OCI-LY7 (cell line): ENCODE measurements around the gene SAP130. TPM values are rescaled to one million over a fixed set of nuclear protein-coding genes. Genes with fewer than 3 reads are reported as not detected.
"Not testable (repeated sequence)": the region's sequence is repeated elsewhere in the genome, so short reads cannot be mapped to it uniquely, and the experiment has no call there.

Experiments used
- BruUV-seq: library from RNA; stranded (reverse); fragments of 400-500 nt; replicated peaks from 2 replicates; lab custom pipeline; 2021; lab: Mats Ljungman, UMichigan
- CTCF ChIA-PET: fragments of 300-600 bp; sonication (Branson Sonifier 250); formaldehyde crosslinking; loops from one replicate; lab custom pipeline; 2022; ENCODE audit warnings: antibody characterized with exemption; ENCODE audit not compliant: unreplicated experiment; lab: Charles Lee
- POLR2A ChIA-PET: fragments of 300-600 bp; sonication (Branson Sonifier 250); formaldehyde crosslinking; loops from one replicate; lab custom pipeline; 2022; ENCODE audit warnings: antibody characterized with exemption; lab: Charles Lee
- DNase-seq: peaks from one replicate; pipeline ENCODE4 v3.0.0-alpha.2; 2015; ENCODE audit warnings: low spot score
- H2AFZ ChIP-seq: fragments of 200-600 bp; sonication (generic), shearing (Covaris generic); 2 replicates; pipeline ENCODE4 v1.6.1; 2014; ENCODE audit warnings: mild to moderate bottlenecking, antibody characterized with exemption, low read length, moderate library complexity
- H3K27ac ChIP-seq: fragments of 200-600 bp; sonication (generic); 2 replicates; pipeline ENCODE4 v1.5.1; 2014; ENCODE audit warnings: mixed run types, low read depth, mild to moderate bottlenecking, moderate library complexity, low read length, inconsistent platforms; ENCODE audit not compliant: poor library complexity, severe bottlenecking
- H3K36me3 ChIP-seq: fragments of 200-600 bp; sonication (generic); 2 replicates; pipeline ENCODE4 v1.6.1; 2014; ENCODE audit warnings: mild to moderate bottlenecking, antibody characterized with exemption, low read length, moderate library complexity, mixed read lengths; ENCODE audit not compliant: insufficient read depth
- H3K4me1 ChIP-seq: fragments of 200-600 bp; sonication (generic); 2 replicates; pipeline ENCODE4 v1.5.1; 2014; ENCODE audit warnings: mild to moderate bottlenecking, low read length; ENCODE audit not compliant: insufficient read depth, poor library complexity, severe bottlenecking
- H3K4me2 ChIP-seq: fragments of 200-600 bp; sonication (generic); 2 replicates; pipeline ENCODE4 v1.6.1; 2014; ENCODE audit warnings: mild to moderate bottlenecking, low read length
- H3K4me3 ChIP-seq: fragments of 200-600 bp; sonication (generic); 2 replicates; pipeline ENCODE4 v1.5.1; 2014; ENCODE audit warnings: mild to moderate bottlenecking, low read depth, low read length; ENCODE audit not compliant: poor library complexity, severe bottlenecking
- H3K79me2 ChIP-seq: fragments of 200-600 bp; sonication (generic); 2 replicates; pipeline ENCODE4 v1.6.1; 2016; ENCODE audit warnings: low read depth, mild to moderate bottlenecking, low read length, moderate library complexity, mixed read lengths; ENCODE audit not compliant: insufficient read depth
- H3K9me2 ChIP-seq: fragments of 200-600 bp; sonication (generic); 2 replicates; pipeline ENCODE4 v1.6.1; 2016; ENCODE audit warnings: mild to moderate bottlenecking, low read length, mixed read lengths; ENCODE audit not compliant: insufficient read depth
- H3K9me3 ChIP-seq: fragments of 200-600 bp; sonication (generic); 2 replicates; pipeline ENCODE4 v1.6.1; 2014; ENCODE audit warnings: mild to moderate bottlenecking, mixed run types, low read length, mixed read lengths
- H4K20me1 ChIP-seq: fragments of 200-600 bp; sonication (generic); 2 replicates; pipeline ENCODE4 v1.6.1; 2014; ENCODE audit warnings: mild to moderate bottlenecking, antibody characterized with exemption, low read length, moderate library complexity, mixed read lengths; ENCODE audit not compliant: insufficient read depth
- EZH2phosphoT487 ChIP-seq: fragments of 200-600 bp; sonication (generic); IDR thresholded peaks from 2 replicates; pipeline ENCODE4 v1.6.1; 2018; ENCODE audit warnings: low read depth, borderline replicate concordance, mild to moderate bottlenecking, mixed run types, antibody characterized with exemption, low read length, moderate library complexity, mixed read lengths
- intact Hi-C: fragments of 100-400 bp; cut with micrococcal nuclease; formaldehyde crosslinking; loops from one replicate; pipeline ENCODE4 v1.10.0; 2022; ENCODE audit not compliant: unreplicated experiment
- total RNA-seq, 2 experiments: library from RNA; depleted of rRNA in 1 of 2; stranded (reverse); fragments of >200 nt in 1 of 2; shearing (Covaris generic) in 1 of 2; gene quantifications; 2 replicates each; pipeline ENCODE4 v1.2.3, GENCODE V29; 2014 to 2022
- TF ChIP-seq, protein P1 (sequence below): fragments of 200-600 bp; sonication (generic); conservative IDR thresholded peaks from 2 replicates; pipeline ENCODE4 v1.5.1; 2014; ENCODE audit warnings: mild to moderate bottlenecking, antibody characterized with exemption, low read length, moderate library complexity, mixed read lengths

Gene SAP130
- total RNA-seq, 2 experiments from 2014 or later, result 9.6 to 31.8 TPM

GRCh38 chr2:127911737-127912136, 116.1 kb downstream of the SAP130 start:
- no peak for DNase-seq
- ChIA-PET POLR2A (no interaction called here), CTCF (no interaction called here)
- Histone ChIP-seq H3K4me2 (no peak overlapping the region), H4K20me1 (no peaks in the 10 kb centered on the region), H3K4me1 (no peaks in the 10 kb centered on the region), H3K27ac (no peak overlapping the region), H3K36me3 (no peaks in the 10 kb centered on the region), H3K4me3 (no peak overlapping the region), H3K9me3 (no peaks in the 10 kb centered on the region), H2AFZ (no peak overlapping the region), H3K79me2 (no peaks in the 10 kb centered on the region), H3K9me2 (no peaks in the 10 kb centered on the region)
- no TSS peak for BruUV-seq
- TF ChIP-seq, protein P1, sequence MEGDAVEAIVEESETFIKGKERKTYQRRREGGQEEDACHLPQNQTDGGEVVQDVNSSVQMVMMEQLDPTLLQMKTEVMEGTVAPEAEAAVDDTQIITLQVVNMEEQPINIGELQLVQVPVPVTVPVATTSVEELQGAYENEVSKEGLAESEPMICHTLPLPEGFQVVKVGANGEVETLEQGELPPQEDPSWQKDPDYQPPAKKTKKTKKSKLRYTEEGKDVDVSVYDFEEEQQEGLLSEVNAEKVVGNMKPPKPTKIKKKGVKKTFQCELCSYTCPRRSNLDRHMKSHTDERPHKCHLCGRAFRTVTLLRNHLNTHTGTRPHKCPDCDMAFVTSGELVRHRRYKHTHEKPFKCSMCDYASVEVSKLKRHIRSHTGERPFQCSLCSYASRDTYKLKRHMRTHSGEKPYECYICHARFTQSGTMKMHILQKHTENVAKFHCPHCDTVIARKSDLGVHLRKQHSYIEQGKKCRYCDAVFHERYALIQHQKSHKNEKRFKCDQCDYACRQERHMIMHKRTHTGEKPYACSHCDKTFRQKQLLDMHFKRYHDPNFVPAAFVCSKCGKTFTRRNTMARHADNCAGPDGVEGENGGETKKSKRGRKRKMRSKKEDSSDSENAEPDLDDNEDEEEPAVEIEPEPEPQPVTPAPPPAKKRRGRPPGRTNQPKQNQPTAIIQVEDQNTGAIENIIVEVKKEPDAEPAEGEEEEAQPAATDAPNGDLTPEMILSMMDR, result no peak
- no peak for TF ChIP-seq EZH2phosphoT487
- intact Hi-C loops, result no loop called here

GRCh38 chr2:127910415-127910814, 117.4 kb downstream of the SAP130 start:
- no peak for DNase-seq
- TF ChIP-seq EZH2phosphoT487, result no peak
- TF ChIP-seq, protein P1, result no peak
- no peak overlapping the region for H3K27ac ChIP-seq
- no peaks in the 10 kb centered on the region for H3K4me1 ChIP-seq
- intact Hi-C loops, result no loop called here
- no peak overlapping the region for H2AFZ ChIP-seq
- H4K20me1 ChIP-seq, result no peaks in the 10 kb centered on the region
- H3K4me3 ChIP-seq, result no peak overlapping the region
- H3K79me2 ChIP-seq, result no peaks in the 10 kb centered on the region
- no peaks in the 10 kb centered on the region for H3K36me3 ChIP-seq
- POLR2A ChIA-PET, result interaction anchor here (1.2 kb wide), 1 partner anchor 28 kb away, joined by 3 read pairs; no protein-coding TSS in a partner anchor
- no peaks in the 10 kb centered on the region for H3K9me3 ChIP-seq
- no TSS peak for BruUV-seq
- H3K4me2 ChIP-seq, result no peak overlapping the region
- H3K9me2 ChIP-seq, result no peaks in the 10 kb centered on the region
- CTCF ChIA-PET, result no interaction called here

GRCh38 chr2:127909019-127909418, 118.8 kb downstream of the SAP130 start:
- Histone ChIP-seq H3K4me3 (no peak overlapping the region), H2AFZ (no peak overlapping the region), H3K9me3 (no peaks in the 10 kb centered on the region), H4K20me1 (no peaks in the 10 kb centered on the region), H3K4me1 (no peaks in the 10 kb centered on the region), H3K27ac (no peak overlapping the region), H3K79me2 (no peaks in the 10 kb centered on the region), H3K9me2 (no peaks in the 10 kb centered on the region), H3K4me2 (no peak overlapping the region), H3K36me3 (no peaks in the 10 kb centered on the region)
- CTCF ChIA-PET, result no interaction called here
- BruUV-seq, result no TSS peak
- TF ChIP-seq, protein P1, result no peak
- no peak for TF ChIP-seq EZH2phosphoT487
- POLR2A ChIA-PET, result interaction anchor here (0.6 to 1.0 kb wide), 4 partner anchors 10 to 401 kb away, joined by 3 to 4 read pairs (median 4); no protein-coding TSS in a partner anchor
- DNase-seq, result no peak
- intact Hi-C loops, result no loop called here

GRCh38 chr2:127907733-127908400, 120.0 kb downstream of the SAP130 start:
- H3K27ac ChIP-seq, H3K4me1 ChIP-seq, intact Hi-C loops, H3K36me3 ChIP-seq, POLR2A ChIA-PET, H3K79me2 ChIP-seq, BruUV-seq, H3K4me3 ChIP-seq, H3K9me2 ChIP-seq, H4K20me1 ChIP-seq, CTCF ChIA-PET, DNase-seq, H3K4me2 ChIP-seq, H2AFZ ChIP-seq, H3K9me3 ChIP-seq: not testable (repeated sequence)
